GM18508 (cell line): Measurements from ENCODE around the gene ACOXL.

ENCODE experiments used
- ATAC-seq: cut with Tn5 transposase; IDR thresholded peaks from one replicate; pipeline ENCODE4 v1.9.1; 2021; ENCODE audit warnings: moderate number of reproducible peaks; ENCODE audit not compliant: insufficient read depth, unreplicated experiment

The ACOXL gene

GRCh38 chr2:111164078-111164477 lies 431.7 kb downstream of the ACOXL start:
- ATAC-seq, result no peak

DNA sequence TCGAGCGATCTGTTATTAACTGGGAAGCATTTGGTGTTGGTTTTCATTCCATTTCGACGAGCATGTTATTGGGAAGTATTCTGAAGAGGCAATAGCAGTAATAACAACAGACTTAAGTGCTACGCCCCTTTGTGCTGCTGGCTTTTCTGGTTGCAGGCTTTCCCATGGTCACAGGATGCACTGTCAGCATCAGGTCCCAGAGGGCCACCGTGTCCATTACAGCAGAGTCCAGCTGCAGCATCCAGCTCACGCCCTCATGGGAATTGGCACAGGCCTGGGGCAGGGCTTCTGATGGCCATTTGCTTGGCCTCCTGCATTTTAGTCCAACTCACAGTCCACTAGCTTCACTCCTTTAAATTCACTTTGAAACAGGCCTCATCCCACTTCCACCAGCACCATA lies 432.7 kb downstream of the ACOXL start:
- no peak for ATAC-seq

DNA sequence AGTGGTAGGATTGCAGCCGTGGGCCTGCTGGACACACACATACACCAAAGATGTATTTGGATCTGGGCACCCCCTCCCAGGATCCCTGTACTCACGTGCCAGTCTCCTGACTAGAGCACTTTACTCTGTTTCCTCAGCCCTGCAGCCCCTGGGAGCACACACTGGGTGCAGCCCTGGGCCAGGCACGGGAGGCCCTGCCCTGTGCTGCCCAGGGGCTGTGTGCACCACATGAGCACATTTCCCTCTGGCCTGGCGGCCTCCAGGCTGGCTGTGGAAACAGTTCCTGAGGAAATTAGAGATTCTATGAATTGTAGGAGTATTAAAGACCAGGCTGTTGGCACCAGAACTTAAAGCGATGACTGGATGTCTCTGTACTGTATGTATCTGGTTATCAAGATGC lies 433.7 kb downstream of the ACOXL start:
- no peak for ATAC-seq

- no peak for ATAC-seq
Measured at GRCh38 chr2:111167076-111167862, 434.9 kb downstream of the ACOXL start.

GRCh38 chr2:111167863-111168162 lies 435.4 kb downstream of the ACOXL start:
- ATAC-seq, result no peak
